ENCODE data around the gene TNIK.

- TF ChIP-seq SP1 (IDR thresholded peaks at IDR 0.05) (no peak), RAD21 (IDR thresholded peaks at IDR 0.05) (no peak), CTCF (IDR thresholded peaks at IDR 0.05; ENCODE audit: low read depth, low read length, missing input control) (no peak)
- TF ChIP-seq, protein P1, sequence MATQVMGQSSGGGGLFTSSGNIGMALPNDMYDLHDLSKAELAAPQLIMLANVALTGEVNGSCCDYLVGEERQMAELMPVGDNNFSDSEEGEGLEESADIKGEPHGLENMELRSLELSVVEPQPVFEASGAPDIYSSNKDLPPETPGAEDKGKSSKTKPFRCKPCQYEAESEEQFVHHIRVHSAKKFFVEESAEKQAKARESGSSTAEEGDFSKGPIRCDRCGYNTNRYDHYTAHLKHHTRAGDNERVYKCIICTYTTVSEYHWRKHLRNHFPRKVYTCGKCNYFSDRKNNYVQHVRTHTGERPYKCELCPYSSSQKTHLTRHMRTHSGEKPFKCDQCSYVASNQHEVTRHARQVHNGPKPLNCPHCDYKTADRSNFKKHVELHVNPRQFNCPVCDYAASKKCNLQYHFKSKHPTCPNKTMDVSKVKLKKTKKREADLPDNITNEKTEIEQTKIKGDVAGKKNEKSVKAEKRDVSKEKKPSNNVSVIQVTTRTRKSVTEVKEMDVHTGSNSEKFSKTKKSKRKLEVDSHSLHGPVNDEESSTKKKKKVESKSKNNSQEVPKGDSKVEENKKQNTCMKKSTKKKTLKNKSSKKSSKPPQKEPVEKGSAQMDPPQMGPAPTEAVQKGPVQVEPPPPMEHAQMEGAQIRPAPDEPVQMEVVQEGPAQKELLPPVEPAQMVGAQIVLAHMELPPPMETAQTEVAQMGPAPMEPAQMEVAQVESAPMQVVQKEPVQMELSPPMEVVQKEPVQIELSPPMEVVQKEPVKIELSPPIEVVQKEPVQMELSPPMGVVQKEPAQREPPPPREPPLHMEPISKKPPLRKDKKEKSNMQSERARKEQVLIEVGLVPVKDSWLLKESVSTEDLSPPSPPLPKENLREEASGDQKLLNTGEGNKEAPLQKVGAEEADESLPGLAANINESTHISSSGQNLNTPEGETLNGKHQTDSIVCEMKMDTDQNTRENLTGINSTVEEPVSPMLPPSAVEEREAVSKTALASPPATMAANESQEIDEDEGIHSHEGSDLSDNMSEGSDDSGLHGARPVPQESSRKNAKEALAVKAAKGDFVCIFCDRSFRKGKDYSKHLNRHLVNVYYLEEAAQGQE (IDR thresholded peaks at IDR 0.05) = no peak
Measured at GRCh38 chr3:171437115-171437756, 23.0 kb downstream of the TNIK start.
